HG03354 (cell line): Measurements from ENCODE around the gene SELENOO.

Experiments used
- ATAC-seq: cut with Tn5 transposase; IDR thresholded peaks from one replicate; pipeline ENCODE4 v1.9.1; 2021; ENCODE audit warnings: mild to moderate bottlenecking; ENCODE audit not compliant: unreplicated experiment, poor library complexity, severe bottlenecking

SELENOO gene

DNA sequence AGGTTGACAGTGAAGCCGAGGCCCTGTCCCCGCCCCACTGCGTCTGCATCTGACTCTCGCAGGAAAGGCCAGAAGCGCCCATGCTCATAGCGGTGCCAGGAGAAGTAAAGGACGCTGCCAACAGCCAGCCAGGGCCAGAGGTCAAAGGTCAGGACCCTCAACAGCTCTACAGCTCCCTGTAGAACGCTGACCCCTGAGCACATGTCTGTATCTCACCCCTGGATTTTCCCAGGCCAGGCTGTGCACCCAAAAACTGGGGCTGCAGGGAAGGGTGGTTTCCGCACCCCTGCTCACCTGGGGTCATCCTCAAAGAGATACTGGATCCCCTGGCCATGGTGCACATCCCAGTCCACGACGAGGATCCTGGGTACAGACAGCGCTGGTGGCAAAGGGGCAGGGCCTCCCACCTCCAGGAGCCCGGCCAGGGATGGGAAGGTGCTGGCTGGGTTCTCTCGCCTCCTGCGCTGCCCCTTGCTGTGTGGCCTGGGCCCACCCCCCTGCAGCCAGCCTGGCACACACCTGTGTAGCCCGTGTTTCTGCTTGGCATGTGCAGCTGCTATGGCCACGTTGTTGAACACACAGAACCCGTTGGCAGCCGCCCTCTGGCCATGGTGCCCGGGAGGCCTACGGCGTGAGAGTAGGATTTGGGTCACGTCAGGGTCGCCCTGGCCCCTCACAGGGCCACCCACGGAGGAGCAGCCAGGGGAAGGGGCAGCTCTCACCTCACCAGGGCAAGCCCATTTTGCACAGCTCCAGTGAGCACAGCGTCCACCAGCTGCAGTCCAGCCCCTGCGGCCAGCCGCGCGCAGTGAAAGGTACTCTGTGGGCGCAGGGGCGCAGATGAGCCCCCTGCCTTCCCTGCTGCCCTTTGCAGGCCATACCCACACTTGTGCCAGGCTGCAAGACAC lies 48.8 kb downstream of the SELENOO start:
- ATAC-seq: no peak

DNA sequence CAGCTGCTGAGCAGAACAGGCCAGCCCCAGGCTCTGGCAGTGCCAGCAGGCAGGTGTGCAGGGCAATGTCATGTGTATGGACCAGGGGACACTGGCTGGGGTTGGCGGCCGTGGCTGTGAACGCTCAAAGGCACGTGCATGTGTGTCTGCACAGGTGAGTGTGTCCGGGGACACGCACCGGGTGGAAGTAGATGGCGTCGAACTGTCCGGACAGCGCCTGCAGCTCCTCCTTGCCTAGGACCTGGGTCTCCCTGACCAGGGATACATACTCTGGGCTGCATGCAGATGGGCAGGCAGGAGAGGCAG lies 49.4 kb downstream of the SELENOO start:
- no peak for ATAC-seq

DNA sequence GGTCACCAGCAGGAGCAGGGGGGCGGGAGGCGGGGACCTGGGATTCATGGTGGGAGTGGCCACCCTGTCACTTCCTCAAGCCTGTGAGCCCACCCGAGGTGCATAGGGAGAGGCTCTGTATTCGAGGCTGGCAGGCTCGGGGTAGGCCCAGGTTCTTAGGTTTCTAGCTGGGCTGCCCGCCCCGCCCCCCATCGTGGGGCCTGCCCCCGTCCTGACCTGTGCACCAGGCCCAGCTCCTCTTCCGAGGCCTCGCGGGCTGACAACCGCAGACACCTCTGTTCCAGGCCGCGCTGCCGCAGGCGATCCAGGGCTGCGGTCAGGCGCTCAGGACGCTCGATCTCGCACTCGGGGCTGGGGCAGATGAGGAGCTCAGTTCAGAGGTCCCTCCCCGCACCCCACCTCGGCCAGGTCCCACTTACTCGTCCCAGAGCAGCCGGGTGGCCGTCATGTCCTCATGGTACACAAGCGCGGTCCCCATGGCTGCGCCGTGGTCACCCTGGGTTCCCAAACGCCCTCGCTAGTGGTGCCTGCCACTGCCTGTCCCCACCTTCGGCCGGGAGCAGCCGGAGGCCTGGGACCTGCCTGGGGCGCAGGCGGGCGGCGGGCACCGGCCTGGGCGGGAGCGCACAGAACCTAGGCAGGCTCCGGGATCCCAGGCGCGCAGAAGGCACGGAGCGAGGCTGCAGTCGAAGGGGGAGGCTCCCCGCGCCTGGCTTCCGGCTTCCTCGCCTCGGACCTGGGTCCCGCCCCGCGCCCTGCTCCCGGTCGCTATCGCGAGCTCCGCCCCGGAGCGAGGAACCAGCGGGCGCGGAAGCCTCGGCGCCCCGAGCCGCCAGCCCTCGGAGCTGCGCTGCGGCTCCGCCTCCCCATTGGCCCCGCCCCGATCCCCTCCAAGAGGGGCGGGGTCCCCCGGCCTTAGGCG lies 50.0 kb downstream of the SELENOO start, which contains the start of gene HDAC10:
Gene HDAC10, minus strand, starts transcription at position 711 of the 922 bp plus-strand sequence. Its CDS starts 233 bp downstream, at position 478.
- ATAC-seq: peak; percentile 60

DNA sequence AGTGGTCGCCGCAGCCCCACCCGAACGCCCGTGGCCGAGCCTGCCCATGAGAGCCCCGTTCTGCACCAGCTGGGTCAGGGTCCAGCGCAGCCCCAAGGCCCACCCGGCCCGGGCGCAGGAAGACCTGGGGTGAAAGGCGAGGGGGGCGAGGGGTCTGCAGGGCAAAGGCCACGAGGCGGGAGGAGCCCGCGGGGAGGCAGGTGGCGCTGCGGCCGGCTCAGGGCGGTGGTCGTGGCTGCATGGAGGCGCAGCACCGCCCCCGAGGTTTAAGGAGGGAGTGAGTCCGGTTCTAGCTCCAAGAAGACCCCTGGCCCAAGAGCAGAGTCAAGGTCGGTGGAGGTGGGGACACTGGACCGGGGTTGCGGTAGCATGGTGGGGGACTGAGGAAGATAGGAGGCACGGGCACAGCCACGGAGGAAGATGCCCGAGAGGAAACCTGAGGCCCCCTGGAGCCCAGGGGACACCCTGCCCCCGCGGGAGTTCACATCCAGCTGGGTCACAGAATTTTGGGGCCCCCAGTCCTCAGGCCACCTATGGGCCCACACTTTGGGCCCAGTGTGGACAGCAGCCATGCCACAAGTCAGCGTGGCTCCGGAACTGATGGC lies 50.8 kb downstream of the SELENOO start:
- ATAC-seq: no peak

DNA sequence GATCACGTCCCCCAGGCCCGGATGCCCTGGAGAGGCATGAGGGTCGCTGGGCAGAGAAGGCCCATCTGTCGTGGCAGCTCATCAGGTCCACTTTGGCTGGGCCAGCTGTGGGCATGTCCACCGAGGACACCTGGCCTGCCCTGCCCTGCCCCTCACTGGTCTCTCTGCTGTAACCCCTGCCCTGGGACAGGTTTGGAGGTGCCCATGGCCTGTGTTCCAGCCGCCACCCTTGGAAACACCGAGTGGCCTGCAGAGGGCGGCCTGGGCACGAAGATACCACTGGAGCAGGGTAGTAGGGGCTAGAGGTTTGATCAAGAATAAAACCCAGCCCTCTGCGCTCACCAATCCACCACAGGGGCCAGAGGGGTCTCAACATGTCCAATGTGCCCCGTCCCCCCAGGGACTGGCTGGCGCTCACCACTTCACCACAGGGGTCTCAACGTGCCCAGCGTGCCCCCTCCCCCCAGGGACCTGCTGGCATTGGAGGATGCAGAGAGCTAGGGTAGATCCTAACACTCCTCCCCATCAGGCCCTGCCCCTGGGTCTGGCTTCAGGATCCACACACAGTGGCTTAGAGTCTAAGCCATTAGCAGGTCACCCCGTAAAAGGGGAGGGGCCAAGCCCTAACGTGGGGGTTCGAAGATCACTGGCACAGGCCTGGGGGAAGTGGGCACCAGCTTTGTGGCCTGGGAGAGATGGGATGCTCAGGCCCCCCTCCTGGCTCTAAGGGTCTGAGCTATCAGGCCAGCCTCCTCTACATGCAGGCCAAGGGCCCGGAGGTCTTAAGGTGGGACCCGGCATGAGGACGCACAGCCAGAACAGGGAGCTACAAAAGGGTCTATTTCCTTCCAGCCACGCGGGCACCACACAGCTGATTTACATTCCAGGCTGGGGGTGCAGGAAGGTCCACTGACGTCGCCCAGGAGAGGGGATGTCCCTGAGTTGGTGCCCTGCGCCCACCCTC lies 51.6 kb downstream of the SELENOO start:
- ATAC-seq: no peak

DNA sequence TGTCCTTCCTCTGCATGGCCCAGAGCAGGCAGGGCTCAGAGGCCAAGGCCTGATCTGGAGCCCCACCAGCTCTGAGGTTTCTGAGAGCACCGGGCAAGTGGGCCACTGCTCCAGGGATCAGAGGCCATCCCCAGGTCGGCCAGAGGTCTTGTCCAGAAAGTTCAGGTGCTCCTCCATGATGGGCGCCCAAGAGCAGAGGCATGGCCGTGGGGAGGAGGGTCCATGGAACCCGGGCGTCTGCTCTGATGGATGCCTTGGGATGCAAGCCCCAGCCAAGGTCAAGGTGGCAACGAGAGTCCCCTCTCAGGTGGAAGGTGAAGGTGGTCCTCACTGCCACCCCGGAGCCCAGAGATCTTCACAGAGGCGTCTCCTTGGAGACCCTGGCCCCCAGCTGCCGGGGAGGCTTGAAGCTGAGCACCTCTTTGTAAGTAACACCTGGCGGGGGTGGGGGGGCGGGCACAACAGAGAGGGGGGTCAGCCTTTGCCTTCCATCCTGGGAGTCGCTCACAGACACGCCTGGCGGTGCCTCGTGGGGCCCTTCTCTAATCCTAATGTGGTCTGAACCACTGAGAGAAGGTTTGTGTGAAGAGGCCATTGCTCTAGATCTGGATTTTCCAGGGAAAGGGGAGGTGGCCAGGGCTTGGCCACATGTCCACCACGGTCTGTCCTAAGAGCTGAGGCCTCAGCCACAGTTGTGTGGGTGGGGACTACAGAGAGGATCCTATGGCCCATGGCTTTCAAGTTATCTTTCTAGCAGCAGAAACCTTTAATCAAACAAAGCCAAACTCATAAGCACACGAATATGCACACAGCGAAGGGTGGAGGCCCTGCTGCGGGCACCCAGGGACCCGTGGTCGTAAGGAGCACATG lies 52.5 kb downstream of the SELENOO start:
- ATAC-seq: no peak

DNA sequence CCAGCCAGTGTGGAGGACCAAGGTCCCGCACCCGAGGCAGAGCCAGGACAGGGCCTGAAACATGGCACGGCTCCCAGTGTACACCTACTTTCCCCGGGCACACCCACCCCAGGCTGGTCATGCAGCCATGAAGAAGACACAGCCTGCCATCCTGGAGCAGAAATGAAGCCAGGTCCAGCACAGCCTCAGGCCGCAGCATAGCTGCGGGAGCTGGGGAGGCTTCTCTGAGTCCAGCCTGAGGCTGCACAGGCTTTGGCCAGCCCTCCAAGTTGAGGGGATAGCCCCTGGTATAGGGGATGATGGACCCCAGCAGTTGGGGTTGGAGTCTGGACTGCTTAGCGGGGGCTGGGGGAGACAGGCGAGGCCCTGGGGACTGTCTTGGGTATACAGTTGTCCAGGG lies 53.1 kb downstream of the SELENOO start:
- ATAC-seq: no peak

DNA sequence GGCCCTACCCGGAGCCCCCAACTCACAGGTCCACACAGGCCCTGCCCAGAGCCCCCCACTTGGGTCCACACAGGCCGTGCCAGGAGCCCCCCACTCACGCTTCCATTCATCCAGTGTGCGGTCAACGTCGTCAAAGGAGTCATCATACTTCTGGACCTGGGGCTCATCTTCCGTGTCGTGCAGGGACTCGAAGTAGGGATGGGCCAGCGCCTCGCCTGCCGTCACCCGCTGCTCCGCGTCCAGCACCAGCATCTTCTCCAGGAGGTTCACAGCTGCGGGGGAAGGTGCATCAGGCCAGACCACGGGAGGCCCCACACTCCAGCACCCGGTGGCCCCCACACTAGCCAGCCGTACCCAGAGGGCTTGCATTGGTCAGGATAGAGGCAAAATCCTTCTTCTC lies 54.3 kb downstream of the SELENOO start:
- no peak for ATAC-seq

DNA sequence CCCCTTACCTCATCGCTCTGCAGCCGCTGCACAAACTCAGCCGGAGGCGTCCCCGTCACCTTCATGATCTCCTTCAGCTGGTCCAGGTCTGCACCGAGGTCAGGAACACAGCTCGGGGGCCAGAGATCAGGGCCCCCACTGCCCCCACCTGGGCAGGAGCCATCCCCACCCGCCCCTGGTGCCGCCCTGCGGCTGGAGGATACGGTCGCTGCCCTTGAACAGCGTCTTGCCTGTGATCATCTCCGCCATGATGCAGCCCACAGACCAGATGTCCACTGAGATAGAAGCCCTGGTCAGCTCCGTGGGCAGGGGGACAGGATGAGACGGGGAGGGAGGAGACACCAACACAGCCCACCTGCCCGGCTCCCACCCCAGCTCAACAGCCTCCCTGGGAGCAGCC lies 54.8 kb downstream of the SELENOO start:
- ATAC-seq: no peak

DNA sequence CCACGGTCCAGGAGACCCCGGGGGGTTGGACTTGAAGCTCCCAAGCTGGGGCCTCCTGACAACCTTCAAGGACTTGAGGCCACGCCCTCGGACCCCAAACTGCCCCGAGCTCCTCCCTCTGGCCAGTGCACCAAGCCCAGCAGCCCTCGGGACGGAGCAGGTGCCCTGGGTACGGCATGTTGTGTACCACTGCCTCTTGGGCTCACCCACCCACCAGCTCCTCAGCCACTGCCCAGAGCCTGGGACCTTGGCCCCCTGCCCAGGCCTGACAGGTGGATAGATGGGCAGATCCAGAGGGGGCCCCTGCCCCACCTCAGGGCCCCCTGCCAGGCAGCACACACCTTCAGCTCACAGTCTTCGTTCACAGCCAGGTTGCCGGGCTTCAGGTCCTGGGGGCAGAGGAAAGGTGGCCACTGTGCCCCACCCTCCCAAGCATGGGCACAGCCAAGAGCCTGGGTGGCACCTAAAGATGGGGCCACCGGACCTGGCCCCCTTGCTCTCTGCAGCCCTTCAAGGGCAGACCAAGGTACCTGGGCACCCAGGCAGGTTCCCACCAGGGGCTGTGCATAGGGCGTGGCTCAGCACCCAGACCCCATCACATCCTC lies 55.5 kb downstream of the SELENOO start:
- ATAC-seq: no peak

DNA sequence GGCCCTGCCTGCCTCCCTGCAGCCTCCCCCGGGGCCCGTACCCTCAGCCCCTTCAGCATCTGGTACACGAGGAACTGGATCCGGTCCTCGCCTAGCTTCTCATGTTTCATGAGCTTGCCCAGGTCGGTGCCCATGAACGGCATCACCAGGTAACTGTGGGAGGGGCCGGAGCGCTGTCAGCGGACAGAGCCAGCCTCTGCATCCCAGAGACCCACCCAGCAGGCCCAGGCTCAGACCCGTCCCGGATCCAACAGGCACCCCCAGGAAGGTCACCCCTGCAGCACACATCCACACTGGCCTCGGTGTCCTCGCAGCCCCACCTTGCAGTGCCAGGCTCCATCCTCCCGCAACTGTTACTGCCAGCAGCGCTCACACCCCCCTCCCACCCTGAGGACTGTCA lies 56.2 kb downstream of the SELENOO start:
- no peak for ATAC-seq

DNA sequence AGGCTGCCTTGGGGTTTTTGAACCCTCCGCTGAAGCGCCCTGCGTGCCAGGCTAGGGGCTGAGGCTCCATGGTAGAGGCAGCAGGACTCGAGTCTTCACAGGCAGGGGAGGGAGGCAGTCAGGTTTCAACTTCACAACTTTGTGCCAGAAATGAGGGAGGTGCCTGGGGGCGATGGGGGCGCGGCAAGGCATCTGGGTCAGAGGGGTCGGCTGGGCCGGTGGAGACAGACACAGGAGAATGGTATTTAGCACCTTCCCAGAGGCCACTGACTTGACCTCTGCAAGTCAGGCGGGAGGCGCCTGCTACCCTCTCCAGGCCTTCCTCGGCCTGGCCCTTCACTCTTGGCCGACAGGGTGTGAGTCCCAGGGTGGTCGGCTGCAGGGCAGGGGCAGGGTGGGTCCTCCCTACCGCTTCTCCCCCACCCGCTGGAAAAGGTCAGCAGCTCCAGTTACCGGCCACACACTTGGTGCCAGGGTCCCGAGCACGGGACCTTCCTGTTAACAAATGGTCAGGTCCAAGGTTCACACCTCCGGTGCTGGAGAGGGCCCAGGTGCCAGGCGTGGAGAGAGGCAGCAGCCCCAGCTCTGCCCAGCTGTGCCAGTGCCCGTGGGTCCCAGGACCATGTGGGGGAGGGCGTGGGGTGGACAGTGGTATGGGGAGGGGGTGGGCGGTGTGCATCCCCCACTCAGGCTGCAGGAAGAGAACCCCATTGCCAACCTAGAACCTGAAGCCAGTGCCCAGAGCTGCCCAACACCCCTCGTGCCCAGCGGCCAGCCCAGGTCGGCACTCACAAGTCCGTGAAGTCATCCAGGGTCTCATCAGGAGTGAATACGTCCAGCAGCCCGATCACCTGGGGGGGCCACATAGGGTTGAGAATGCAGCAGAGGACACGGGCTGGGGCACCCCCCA lies 56.9 kb downstream of the SELENOO start:
- ATAC-seq: no peak

DNA sequence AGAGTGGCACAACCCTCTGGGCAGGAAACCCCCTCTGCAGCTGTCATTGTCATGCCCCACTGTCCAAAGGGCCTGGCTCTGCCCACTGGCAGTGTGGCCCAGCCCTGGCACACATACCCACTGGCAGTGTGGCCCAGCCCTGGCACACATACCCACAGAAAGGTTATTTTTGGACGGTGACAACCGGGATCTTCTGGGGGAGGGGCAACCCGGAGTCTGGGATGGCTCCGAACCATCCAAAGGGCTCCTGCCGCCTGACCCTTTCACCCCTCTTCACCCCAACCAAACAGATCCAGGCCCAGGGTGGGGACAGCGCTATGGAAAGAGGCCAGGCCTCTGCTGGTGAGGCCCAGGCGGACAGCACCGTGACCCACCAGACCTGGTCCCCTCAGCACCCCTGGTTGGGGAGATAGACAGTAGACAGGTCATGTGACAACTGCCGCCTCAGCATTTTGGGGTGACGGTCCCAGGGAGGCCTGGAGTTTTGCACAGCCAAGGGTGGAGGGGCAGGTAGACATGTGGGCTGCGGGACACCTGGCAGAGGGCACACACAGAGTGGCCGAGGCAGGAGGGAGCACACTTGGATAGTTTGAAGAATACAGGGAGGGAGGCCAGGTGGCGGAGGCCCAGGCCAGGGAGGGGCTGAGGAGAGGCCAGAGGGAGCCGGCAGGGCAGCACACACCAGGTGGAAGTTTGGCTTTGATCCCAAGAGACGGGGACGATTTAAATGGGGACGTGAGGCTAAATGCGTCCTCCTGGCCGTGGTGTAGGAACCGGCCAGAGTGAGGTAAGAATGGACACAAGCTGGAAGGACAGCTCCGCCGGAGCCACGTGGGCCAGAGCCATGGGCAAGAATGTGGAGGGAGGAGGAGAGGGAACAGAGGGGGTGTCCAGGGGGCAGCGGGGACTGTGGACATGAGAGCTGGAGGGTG lies 57.8 kb downstream of the SELENOO start:
- ATAC-seq: no peak

DNA sequence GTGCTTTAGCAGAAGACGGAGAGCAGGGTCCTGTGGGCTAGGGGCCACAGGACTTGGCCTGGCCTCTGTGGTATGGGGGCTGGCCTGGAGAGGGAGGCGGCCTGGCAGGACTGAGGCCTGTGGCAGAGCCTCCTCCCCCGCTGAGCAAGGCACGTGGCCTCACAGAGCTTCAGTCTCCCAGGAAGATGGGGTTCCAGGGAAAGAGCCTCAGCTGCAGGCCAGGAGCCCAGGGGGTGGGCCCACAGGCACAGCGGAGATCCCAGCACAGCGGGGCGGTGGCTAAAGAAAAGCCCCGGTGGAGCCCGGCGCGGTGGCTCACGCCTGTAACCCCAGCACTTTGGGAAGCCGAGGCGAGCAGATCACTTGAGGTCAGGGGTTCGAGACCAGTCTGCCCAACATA lies 58.5 kb downstream of the SELENOO start:
- no peak for ATAC-seq

DNA sequence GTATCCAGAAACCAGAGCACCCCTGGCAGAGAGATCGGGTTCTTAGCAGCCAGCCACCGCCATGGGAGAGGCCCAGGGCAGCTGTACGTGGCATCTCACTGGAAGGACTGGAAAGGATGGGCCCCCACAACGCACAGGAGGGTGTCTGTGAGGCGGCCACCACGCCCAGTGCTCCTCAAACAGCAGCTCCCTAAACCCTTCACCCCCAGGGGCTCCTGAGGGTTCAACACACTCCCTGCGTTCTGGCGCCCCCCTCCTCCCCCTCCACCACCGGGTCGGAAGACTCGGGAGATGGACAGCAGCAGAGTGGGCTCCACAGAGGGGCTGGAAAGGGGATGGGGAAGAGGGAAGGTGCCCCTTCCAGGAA lies 59.6 kb downstream of the SELENOO start:
- no peak for ATAC-seq
